GM19395 (cell line): ENCODE measurements around the gene KCNK17.

ENCODE experiments used
- ATAC-seq: cut with Tn5 transposase; IDR thresholded peaks from one replicate; pipeline ENCODE4 v1.9.1; 2021; ENCODE audit warnings: mild to moderate bottlenecking, moderate library complexity; ENCODE audit not compliant: unreplicated experiment

The KCNK17 gene

DNA sequence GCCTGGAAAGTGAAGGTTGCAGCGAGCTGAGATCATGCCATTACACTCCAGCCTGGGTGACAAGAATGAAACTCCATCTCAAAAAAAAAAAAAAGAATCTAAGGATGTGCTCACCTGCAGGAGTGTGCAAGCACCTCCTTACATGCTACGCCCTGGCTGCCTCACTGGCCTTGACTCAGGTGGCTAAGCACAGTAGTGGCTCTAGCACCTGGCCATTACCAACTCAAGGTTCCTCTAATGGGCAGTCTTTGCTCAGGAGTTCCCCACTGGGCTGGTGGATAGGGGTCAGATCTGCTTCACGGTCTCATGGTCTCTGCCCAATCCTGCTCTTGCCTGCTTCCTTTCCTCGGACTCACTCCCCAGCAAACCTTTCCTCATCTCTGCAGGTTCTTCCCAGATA is 39.7 kb downstream of the KCNK17 start:
- ATAC-seq, result no peak

- no peak for ATAC-seq
These were observed 40.8 kb downstream of the KCNK17 start for GRCh38 chr6:39273406-39273821.

DNA sequence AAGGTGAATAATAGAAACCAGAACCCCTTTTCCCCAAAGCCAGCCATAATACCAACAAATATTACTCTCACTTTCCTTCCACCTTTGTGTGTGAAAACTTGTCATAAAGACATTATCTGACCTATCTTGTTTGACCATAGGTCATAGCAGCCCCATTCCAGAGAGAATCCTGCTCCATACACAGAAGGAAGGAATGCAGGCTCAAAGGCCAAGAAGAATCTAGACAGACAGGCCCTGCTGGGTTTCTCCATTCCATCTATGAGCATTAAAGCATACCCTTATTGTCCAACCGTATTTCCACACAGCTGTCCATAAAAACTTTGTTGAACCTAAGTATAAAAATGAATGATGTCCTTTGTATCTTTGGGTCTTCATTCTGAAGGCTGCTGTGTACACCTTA is 44.3 kb downstream of the KCNK17 start:
- no peak for ATAC-seq

DNA sequence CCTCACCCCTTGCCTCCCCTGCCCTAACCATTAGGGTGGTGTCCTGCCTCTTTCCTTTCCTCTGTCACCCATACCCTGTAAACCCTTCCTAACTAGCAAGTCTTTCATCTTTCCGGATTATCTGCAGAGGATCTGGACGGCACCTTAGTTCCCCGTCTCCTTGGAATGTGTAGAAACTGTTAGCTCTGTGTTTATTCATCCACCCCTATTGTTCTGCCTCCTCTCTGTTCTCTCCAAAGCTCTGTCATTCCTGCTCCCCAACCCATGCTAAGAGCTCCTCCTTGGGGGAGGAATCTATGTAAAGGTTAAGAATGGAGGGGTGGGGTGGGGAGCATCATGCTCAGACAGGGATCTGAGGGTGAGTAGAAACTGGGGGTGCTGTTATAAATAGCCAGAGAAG is 45.5 kb downstream of the KCNK17 start:
- no peak for ATAC-seq

- no peak for ATAC-seq
These were observed 46.0 kb downstream of the KCNK17 start for GRCh38 chr6:39268171-39268570.

- ATAC-seq, result no peak
These were observed 47.4 kb downstream of the KCNK17 start for GRCh38 chr6:39266782-39267355.

DNA sequence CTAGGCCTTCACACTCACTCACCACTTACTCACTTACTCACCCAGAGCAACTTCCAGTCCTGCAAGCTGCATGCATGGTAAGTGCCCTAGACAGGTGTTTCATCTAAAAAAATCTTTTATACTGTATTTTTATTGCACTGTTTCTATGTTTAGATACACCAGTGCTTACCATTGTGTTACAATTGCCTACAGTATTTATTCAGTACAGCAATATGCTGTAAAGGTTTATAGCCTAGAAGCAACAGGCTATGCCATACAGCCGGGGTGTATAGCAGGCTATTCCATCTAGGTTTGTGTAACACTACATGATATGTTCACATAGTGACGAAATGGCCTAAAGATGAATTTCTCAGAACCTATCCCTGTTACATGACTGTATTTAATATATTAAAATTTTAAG is 47.8 kb downstream of the KCNK17 start:
- no peak for ATAC-seq

- no peak for ATAC-seq
These were observed 50.7 kb downstream of the KCNK17 start for GRCh38 chr6:39263303-39264037.

GRCh38 chr6:39261751-39262150 is 52.5 kb downstream of the KCNK17 start:
- ATAC-seq, result no peak

- ATAC-seq, result no peak
These were observed 53.3 kb downstream of the KCNK17 start for GRCh38 chr6:39260953-39261352.

DNA sequence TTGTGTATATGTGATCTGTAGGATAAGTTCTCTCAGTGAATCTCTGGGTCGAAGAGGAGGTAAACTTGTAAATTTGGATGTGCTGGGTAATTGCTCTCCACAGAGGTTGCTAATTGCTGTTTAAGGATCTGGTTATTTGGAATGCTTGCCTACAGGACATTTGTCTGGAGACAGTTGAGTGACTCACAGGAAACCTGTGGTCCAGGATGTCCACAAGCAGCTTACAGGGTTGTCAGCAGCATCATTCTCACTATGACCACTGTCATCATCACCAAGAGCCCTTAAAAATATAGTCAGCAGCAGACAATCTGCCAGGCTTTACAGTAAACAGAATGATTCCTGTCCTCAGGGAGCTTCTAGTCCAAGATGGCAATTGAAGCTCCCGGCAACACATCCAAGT is 53.8 kb downstream of the KCNK17 start:
- ATAC-seq, result no peak

DNA sequence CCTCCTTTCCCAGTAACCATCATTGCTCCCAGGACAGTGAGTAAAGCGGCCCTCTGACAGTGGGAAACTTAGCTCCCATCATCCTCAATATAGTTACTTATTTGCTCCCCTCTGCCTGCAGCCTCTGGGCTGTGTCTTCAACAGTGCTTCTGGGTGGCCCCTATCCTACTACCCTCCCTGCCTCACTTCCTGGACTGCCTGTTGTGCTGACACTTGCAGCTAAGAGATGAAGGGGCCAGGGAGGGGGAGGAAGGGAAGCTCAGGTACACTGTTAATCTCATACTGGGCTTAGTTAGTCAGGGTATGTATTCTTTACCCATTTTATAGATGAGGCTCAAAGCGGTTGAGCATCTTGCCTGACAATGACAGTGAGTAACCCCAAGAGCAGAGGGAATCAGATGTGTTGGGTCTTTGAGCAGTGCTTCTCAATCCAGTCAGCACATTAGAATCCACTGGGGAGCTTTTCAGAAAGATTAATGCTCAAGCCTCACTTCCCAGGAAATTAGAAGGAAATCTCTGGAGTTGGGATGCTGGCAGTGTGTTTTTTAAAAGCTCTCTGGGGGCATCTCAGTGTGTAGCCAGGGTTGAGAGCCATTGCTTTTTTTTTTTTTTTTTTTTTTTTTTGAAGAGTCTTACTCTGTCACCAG is 57.8 kb downstream of the KCNK17 start:
- ATAC-seq, result no peak

GRCh38 chr6:39254999-39255535 is 59.2 kb downstream of the KCNK17 start:
- ATAC-seq, result no peak

DNA sequence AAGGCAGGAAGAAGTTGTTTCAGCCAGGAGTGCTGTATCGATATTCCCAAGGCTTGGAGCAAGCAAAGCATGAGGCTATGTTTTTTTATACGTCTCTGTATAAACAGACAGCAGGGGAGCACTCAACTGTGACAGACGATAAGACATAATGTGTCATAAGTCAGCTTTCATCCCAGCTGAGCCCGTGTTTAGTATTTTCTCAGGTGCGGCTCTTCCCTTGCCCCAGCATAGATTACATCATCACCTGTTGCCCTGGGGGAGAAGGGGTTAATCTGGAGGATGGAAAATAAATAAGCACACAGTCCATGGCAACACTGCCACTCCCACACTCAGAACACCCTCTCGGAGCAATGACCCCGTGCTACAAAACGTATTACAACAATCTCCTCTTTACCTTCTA is 62.8 kb downstream of the KCNK17 start:
- no peak for ATAC-seq

- no peak for ATAC-seq
These were observed 63.7 kb downstream of the KCNK17 start for GRCh38 chr6:39250507-39250906.

GRCh38 chr6:39249278-39249677 is 64.9 kb downstream of the KCNK17 start:
- no peak for ATAC-seq
